Activated CD4-positive, alpha-beta T cell treated with anti-CD3 and anti-CD28 coated beads, Interleukin-2, amount 50 U/mL, for 48 hours (primary cell): Measurements from ENCODE around the gene PCDHGA7.
A peak's percentile ranks its signal among the peaks of the same experiment; 100 is the strongest.
"Not testable (repeated sequence)": the region's sequence is repeated elsewhere in the genome, so short reads cannot be mapped to it uniquely, and the experiment has no call there.

Experiments
- DNase-seq, 2 experiments: peaks; one replicate each; pipeline ENCODE4 v3.0.0-alpha.2; 2020

The PCDHGA7 gene

GRCh38 chr5:141382469-141383294, at the start of gene PCDHGA7:
TSS of gene PCDHGA7 (plus strand) at chr5:141382742. CDS start at chr5:141382900, 158 bp downstream.
- no peak for DNase-seq

DNA sequence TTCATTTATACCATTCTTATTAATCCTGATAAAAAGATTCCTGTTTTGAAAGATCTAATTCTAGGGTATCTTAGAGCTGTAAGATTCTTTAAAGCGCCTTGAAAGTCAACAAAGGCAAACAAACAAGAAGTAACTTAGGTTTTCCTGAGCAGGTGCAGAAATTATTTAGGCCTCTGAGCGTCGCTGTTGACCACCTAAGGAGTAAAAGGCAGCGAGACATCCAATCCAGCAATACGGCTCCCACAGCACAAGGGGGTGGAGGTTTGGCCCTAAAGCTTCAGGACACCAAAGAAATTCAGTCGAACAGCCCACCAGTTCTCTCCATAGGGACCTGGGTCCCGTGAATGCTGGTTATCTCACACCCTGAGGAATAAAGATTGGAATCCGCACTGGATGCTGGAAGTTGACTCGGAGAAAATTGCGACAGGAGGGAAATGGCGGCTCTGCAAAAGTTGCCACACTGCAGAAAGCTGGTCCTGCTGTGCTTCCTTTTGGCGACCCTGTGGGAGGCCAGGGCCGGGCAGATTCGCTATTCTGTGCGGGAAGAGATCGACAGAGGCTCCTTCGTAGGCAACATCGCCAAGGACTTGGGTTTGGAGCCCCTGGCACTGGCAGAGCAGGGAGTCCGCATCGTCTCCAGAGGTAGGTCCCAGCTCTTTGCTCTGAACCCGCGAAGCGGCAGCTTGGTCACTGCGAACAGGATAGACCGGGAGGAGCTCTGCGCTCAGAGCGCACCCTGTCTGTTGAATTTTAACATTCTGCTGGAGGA, 43.8 kb upstream of the PCDHGA7 start, which contains the start of gene PCDHGA2:
PCDHGA2 (plus strand) TSS at position 223 of the 769 bp plus-strand sequence.
- DNase-seq: no peak

- not testable (repeated sequence) for DNase-seq
These were observed 41.7 kb upstream of the PCDHGA7 start for GRCh38 chr5:141340781-141341354.

DNA sequence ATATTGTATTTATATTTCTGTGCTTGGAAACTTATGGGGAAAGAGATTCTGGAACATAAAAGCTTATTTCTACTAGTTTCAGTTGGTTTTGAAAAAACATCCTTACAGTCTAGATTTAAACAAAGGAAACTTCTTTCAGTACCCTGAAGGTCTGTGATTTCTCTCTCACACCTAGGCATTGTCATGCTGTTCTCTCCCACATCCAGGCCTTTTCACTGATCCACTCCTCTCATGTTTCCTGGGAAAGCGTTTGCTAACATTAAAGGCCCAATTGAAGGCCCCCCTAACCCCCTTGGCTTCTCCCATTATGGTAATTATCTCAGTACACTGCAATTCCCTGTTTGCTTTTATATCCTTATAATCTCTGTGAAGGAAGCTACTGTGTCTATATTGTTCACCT, 39.8 kb upstream of the PCDHGA7 start:
- DNase-seq: no peak

DNA sequence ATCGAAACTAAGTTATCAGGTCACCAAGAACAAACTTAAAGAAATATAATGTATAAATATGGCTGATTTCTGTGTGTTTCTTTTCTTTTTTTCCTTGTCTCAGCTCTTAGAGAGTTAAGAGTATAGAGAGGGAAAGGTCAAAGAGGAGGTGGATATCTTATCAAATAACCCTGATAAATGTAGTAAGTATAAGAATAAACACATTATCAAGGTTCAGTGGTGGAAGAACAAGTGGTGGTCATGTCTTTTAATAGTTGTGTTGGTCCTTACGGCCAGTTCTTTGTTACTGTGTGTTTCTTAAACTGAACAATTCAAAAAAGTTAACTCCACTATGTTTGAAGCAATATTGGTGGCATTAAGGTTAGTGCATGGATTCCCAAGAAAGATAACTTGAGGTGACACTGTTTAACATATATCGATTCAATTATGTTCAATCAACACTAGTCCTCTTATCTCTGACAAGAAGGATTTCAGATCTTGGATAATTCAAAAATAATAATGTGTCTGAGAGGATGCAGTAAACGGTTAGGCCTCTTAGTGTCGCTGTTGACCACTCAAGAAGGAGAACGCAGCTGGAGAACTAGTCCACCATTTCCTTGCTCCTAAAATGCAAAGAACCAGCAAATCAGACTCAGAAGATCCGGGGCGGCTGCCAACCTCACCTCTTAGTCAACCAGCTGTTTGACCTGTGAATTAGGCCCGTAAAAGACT, 39.1 kb upstream of the PCDHGA7 start, which contains the start of gene PCDHGA3:
PCDHGA3 (plus strand) TSS at position 588 of the 711 bp plus-strand sequence. CDS start 205 bp downstream, outside the sequence.
- no peak for DNase-seq

GRCh38 chr5:141343953-141344463, 38.5 kb upstream of the PCDHGA7 start:
- no peak for DNase-seq

GRCh38 chr5:141345327-141345726, 37.2 kb upstream of the PCDHGA7 start:
- no peak for DNase-seq

DNA sequence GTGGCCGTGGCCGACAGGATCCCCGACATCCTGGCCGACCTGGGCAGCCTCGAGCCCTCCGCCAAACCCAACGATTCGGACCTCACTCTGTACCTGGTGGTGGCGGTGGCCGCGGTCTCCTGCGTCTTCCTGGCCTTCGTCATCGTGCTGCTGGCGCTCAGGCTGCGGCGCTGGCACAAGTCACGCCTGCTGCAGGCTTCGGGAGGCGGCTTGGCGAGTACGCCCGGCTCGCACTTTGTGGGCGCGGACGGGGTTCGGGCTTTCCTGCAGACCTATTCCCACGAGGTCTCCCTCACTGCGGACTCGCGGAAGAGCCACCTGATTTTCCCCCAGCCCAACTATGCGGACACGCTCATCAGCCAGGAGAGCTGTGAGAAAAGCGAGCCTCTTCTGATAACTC, 36.5 kb upstream of the PCDHGA7 start:
- not testable (repeated sequence) for DNase-seq

DNA sequence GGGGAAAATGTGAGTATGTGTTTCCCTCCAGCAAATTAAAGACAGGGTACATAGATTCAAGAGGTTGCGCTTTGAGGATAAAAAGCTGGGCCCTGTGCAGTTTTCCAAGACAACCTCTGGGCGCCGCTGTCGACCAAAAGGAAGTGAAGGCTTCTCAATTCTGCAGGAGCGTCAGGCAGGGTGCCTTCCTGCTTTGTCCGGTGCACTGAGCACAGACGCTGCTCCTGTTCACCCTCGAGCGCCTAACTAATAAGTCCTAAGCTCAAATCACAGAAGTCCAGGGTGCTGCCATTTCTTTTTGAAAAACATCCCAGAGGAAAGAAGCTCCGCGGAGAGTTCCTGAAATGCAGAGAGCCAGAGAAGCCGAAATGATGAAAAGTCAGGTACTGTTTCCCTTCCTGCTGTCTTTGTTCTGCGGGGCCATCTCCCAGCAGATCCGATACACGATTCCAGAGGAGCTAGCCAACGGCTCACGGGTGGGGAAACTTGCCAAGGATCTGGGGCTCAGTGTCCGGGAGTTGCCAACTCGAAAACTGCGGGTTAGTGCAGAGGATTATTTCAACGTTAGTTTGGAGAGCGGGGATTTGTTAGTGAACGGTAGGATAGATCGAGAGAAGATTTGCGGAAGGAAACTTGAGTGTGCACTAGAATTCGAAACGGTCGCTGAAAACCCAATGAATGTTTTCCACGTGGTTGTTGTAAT, 32.5 kb upstream of the PCDHGA7 start, which contains the start of gene PCDHGB1:
PCDHGB1 (plus strand) TSS at position 183 of the 703 bp plus-strand sequence; CDS start at position 345, 162 bp downstream.
- DNase-seq: peak; percentile 24 to 41

DNA sequence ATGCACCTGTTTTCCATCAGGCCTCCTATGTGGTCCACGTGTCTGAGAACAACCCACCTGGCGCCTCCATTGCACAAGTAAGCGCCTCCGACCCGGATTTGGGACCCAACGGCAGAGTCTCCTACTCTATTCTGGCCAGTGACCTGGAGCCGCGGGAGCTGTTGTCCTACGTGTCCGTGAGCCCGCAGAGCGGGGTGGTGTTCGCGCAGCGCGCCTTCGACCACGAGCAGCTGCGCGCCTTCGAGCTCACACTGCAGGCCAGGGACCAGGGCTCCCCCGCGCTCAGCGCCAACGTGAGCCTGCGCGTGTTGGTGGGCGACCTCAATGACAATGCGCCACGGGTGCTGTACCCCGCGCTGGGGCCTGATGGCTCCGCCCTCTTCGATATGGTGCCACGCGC, 31.0 kb upstream of the PCDHGA7 start:
- DNase-seq: no peak

DNA sequence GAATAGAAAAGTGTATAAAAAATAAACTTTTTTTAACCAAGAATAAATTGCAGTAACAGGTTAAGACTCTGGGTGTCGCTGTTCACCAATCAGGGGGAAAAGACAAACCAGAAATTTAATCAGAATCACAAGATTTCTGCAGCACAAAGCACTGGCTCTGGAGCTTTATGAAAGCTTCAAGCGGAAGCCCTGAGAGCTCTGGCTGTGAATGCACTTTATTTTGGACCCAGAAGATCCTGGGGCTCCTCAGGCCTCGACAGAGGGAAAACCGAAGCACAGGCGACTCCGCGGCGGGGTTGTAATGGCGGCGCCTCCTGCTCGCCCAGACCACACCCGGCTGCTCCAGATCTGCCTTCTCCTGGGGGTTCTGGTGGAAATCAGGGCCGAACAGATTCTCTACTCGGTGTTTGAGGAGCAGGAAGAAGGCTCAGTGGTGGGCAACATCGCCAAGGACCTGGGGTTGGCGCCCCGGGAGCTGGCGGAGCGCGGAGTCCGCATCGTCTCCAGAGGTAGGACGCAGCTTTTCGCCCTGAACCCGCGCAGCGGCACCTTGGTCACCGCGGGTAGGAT, 27.6 kb upstream of the PCDHGA7 start, which contains the start of gene PCDHGA4:
PCDHGA4 (plus strand) TSS at position 122 of the 570 bp plus-strand sequence; CDS start at position 209, 87 bp downstream.
- DNase-seq: no peak

- no peak for DNase-seq
These were observed 26.9 kb upstream of the PCDHGA7 start for GRCh38 chr5:141355641-141356040.

- no peak for DNase-seq
These were observed 26.4 kb upstream of the PCDHGA7 start for GRCh38 chr5:141356133-141356532.

GRCh38 chr5:141356950-141357349, 25.6 kb upstream of the PCDHGA7 start:
- no peak for DNase-seq

- DNase-seq: no peak
These were observed 22.6 kb upstream of the PCDHGA7 start, which contains the start of gene PCDHGB2 for GRCh38 chr5:141359790-141360426. TSS of gene PCDHGB2 (plus strand) at chr5:141359994. CDS start at chr5:141360136, 142 bp downstream.

DNA sequence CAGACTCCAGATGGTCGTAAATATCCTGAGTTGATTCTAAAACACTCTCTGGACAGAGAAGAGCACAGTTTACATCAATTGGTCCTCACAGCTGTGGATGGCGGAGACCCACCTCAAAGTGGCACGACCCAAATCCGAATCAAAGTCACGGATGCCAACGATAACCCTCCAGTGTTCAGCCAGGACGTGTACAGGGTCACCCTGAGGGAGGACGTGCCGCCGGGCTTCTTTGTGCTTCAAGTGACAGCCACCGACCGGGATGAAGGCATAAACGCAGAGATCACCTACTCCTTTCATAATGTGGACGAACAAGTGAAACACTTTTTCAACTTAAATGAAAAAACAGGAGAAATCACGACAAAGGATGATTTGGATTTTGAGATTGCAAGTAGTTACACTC, 21.9 kb upstream of the PCDHGA7 start:
- no peak for DNase-seq

DNA sequence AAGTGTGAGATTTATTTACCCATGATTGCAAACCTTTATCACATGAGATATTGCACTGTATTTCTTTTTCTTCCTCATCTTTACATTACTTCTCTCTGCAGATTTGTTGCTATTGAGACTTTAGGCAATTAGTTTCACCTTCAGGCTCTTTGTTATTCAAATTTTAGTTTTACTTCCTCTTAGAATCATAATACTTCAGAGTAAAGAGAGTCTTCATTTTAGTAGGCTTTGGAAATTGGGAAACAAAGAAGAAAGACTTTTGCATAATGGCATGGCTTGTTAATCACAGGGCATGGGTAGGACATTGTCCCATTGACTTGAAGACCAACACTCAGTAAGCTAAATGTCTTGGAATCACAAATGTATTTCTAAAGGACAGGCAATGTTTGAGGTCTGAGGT, 19.8 kb upstream of the PCDHGA7 start:
- DNase-seq: no peak

DNA sequence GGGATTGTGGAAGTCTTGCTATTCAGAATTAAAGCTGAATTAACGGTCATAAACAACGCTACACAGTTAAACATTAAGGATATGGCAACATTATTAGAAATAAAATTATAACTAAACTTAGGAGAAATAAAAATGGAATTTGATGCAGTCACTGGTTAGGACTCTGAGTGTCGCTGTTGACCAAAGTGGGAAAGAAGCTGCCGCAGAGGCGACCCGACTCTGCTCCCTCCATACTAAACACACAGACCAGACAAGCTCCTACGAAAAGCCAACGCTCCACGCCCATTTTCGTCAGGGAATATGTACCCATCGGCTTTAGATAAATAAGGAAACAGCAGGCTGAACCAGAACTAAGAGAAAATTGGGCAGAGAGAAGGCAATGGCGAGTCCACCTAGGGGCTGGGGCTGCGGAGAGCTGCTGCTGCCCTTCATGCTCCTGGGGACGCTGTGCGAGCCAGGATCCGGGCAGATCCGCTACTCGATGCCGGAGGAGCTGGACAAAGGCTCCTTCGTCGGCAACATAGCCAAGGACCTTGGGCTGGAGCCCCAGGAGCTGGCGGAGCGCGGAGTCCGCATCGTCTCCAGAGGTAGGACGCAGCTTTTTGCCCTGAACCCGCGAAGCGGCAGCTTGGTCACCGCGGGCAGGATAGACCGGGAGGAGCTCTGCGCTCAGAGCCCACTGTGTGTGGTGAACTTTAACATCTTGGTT, 18.4 kb upstream of the PCDHGA7 start, which contains the start of gene PCDHGA5:
PCDHGA5 (plus strand) TSS at position 211 of the 709 bp plus-strand sequence; CDS start at position 380, 169 bp downstream.
- DNase-seq: no peak
